GM23338 (cell line): ENCODE measurements around the gene ZNF587. TPM values are rescaled to one million over a fixed set of nuclear protein-coding genes. Genes with fewer than 3 reads are reported as not detected.
"Not testable (repeated sequence)": the region's sequence is repeated elsewhere in the genome, so short reads cannot be mapped to it uniquely, and the experiment has no call there.

Source experiments
- ATAC-seq: fragments of 200-7000 bp; cut with Tn5 transposase; 3 replicates; pipeline ENCODE4 v1.9.1; 2020
- DNase-seq: peaks from one replicate; pipeline ENCODE4 v3.0.0-alpha.2; 2015; ENCODE audit warnings: low spot score
- H2AFZ ChIP-seq: fragments of 200-600 bp; sonication (generic); 2 replicates; pipeline ENCODE4 v1.8.0; 2016; ENCODE audit warnings: antibody characterized with exemption, mild to moderate bottlenecking, moderate library complexity
- H3F3A ChIP-seq: fragments of 200-600 bp; sonication (generic); replicated peaks from 2 replicates; pipeline ENCODE4 v1.8.0; 2017; ENCODE audit warnings: antibody characterized with exemption, mixed run types, low read depth
- H3K27ac ChIP-seq: fragments of 200-600 bp; sonication (generic); 2 replicates; pipeline ENCODE4 v1.6.1; 2016; ENCODE audit warnings: low read depth
- H3K27me3 ChIP-seq: fragments of 200-600 bp; sonication (generic); 2 replicates; pipeline ENCODE4 v1.8.0; 2016; ENCODE audit warnings: mild to moderate bottlenecking, mixed run types, moderate library complexity; ENCODE audit not compliant: insufficient read depth
- H3K36me3 ChIP-seq: fragments of 200-600 bp; sonication (generic); 2 replicates; pipeline ENCODE4 v1.8.0; 2016; ENCODE audit warnings: mild to moderate bottlenecking; ENCODE audit not compliant: insufficient read depth
- H3K4me1 ChIP-seq: fragments of 200-600 bp; sonication (generic); 2 replicates; pipeline ENCODE4 v1.8.0; 2016; ENCODE audit warnings: mild to moderate bottlenecking, moderate library complexity; ENCODE audit not compliant: insufficient read depth
- H3K4me2 ChIP-seq: fragments of 200-600 bp; sonication (generic); 2 replicates; pipeline ENCODE4 v1.7.1; 2017; ENCODE audit warnings: mixed run types
- H3K4me3 ChIP-seq: fragments of 200-600 bp; sonication (generic); 2 replicates; pipeline ENCODE4 v1.6.1; 2016; ENCODE audit warnings: mixed run types
- H3K79me2 ChIP-seq: fragments of 200-600 bp; sonication (generic); replicated peaks from 2 replicates; pipeline ENCODE4 v1.8.0; 2017; ENCODE audit warnings: mild to moderate bottlenecking; ENCODE audit not compliant: insufficient read depth
- H3K9me2 ChIP-seq: fragments of 200-600 bp; sonication (generic); 2 replicates; pipeline ENCODE4 v1.8.0; 2017; ENCODE audit not compliant: insufficient read depth
- H4K20me1 ChIP-seq: fragments of 200-600 bp; sonication (generic); replicated peaks from 2 replicates; pipeline ENCODE4 v1.8.0; 2017; ENCODE audit warnings: mild to moderate bottlenecking; ENCODE audit not compliant: insufficient read depth
- H3K27ac Mint-ChIP-seq: 2 replicates; pipeline ENCODE4 v1.8.0; 2020; ENCODE audit warnings: inconsistent platforms, mild to moderate bottlenecking, moderate library complexity, mixed read lengths
- H3K27me3 Mint-ChIP-seq: 3 replicates; pipeline ENCODE4 v1.8.0; 2022; ENCODE audit warnings: low read depth, mild to moderate bottlenecking, moderate library complexity, mixed read lengths, inconsistent platforms; ENCODE audit not compliant: insufficient read depth, poor library complexity
- H3K36me3 Mint-ChIP-seq: 3 replicates; pipeline ENCODE4 v1.8.0; 2021; ENCODE audit warnings: low read depth, mild to moderate bottlenecking, inconsistent platforms, moderate library complexity, mixed read lengths
- H3K4me1 Mint-ChIP-seq: 3 replicates; pipeline ENCODE4 v1.8.0; 2020; ENCODE audit warnings: mild to moderate bottlenecking, inconsistent platforms, mixed read lengths
- H3K4me3 Mint-ChIP-seq: 3 replicates; pipeline ENCODE4 v1.8.0; 2021; ENCODE audit warnings: moderate library complexity, mild to moderate bottlenecking, inconsistent platforms, mixed read lengths
- H3K9me3 Mint-ChIP-seq: 3 replicates; pipeline ENCODE4 v1.8.0; 2020; ENCODE audit warnings: moderate library complexity, mild to moderate bottlenecking, inconsistent platforms, mixed read lengths
- CREB1 ChIP-seq: fragments of 250-450 bp; sonication (Bioruptor Pico); IDR thresholded peaks from 2 replicates; pipeline ENCODE4 v1.5.0; 2020; ENCODE audit warnings: low read depth, mild to moderate bottlenecking, moderate library complexity
- CTCF ChIP-seq, 2 experiments: fragments of 200-600 bp in 1 of 2; sonication (generic) in 1 of 2; conservative IDR thresholded peaks; 2 replicates each; pipeline versions ENCODE4 v1.5.1 to v1.6.1; 2016 to 2017; ENCODE audit warnings: antibody characterized with exemption in 2 of 2, low read depth in 2 of 2, mild to moderate bottlenecking in 2 of 2, moderate library complexity in 1 of 2
- ETS1 ChIP-seq: IDR thresholded peaks from 2 replicates; pipeline ENCODE4 v1.6.1; 2016; ENCODE audit warnings: antibody characterized with exemption
- JUNB ChIP-seq: IDR thresholded peaks from one replicate; pipeline ENCODE4 v1.6.1; 2016; ENCODE audit warnings: antibody characterized with exemption; ENCODE audit not compliant: unreplicated experiment
- NANOG ChIP-seq: IDR thresholded peaks from 2 replicates; pipeline ENCODE4 v1.6.1; 2016; ENCODE audit warnings: antibody characterized with exemption, borderline replicate concordance
- POLR2AphosphoS5 ChIP-seq: IDR thresholded peaks from 2 replicates; pipeline ENCODE4 v1.6.1; 2016; ENCODE audit warnings: antibody characterized with exemption, low read depth
- ZNF331 ChIP-seq: fragments of 250-450 bp; sonication (Bioruptor Pico); IDR thresholded peaks from 2 replicates; pipeline ENCODE4 v1.5.0; 2020; ENCODE audit warnings: low read depth, mild to moderate bottlenecking, moderate library complexity
- polyA plus RNA-seq: library from polyadenylated mRNA; unstranded; fragments of >200 nt; fragmentation: Nextera tagmentation; extraction: Ambion mirVana; gene quantifications from 2 replicates; pipeline ENCODE4 v1.2.1, GENCODE V29; 2016
- total RNA-seq: library from RNA; depleted of rRNA; stranded (reverse); fragments of >200 nt; shearing (Covaris generic); gene quantifications from 2 replicates; pipeline ENCODE4 v1.2.3, GENCODE V29; 2014

The ZNF587 gene
- total and polyA plus RNA-seq, 2 experiments from 2014 or later = 12.8 to 31.8 TPM

GRCh38 chr19:57812975-57813820, 36.5 kb upstream of the ZNF587 start:
- not testable (repeated sequence) for H3K4me1 ChIP-seq, ATAC-seq, H2AFZ ChIP-seq, H3K27me3 ChIP-seq, H3K27ac Mint-ChIP-seq, H3K9me2 ChIP-seq, H3K27ac ChIP-seq, H3F3A ChIP-seq, DNase-seq, H3K27me3 Mint-ChIP-seq, H3K9me3 Mint-ChIP-seq
- Histone ChIP-seq H3K4me2 (peak overlapping the region; percentile 97), H4K20me1 (peaks cover 15% of the 10 kb centered on the region), H3K4me3 (peak overlapping the region; percentile 84), H3K36me3 (peaks cover 23% of the 10 kb centered on the region), H3K79me2 (peaks cover 45% of the 10 kb centered on the region)
- peak overlapping the region; percentile 60 for H3K4me3 Mint-ChIP-seq
- peaks cover 26% of the 10 kb centered on the region for H3K4me1 Mint-ChIP-seq
- peaks cover 33% of the 10 kb centered on the region for H3K36me3 Mint-ChIP-seq

GRCh38 chr19:57813919-57814504, 35.6 kb upstream of the ZNF587 start:
- 0 out of 2 replicates have a peak, but pooled peaks cover 9% of the 10 kb centered on the region for H3K4me1 ChIP-seq
- Mint-ChIP-seq H3K9me3 (no peaks in the 10 kb centered on the region; the same call in 2 of the 3 replicates), H3K4me1 (peaks cover 31% of the 10 kb centered on the region), H3K27ac (peak overlapping the region; percentile 95), H3K27me3 (peaks cover 10% of the 10 kb centered on the region), H3K36me3 (peaks cover 29% of the 10 kb centered on the region), H3K4me3 (peak overlapping the region; percentile 94)
- peak overlapping the region; percentile 84 for H3K4me3 ChIP-seq
- H3K36me3 ChIP-seq = peaks cover 23% of the 10 kb centered on the region
- no peaks in the 10 kb centered on the region for H3K9me2 ChIP-seq
- DNase-seq = peak; percentile 34
- peaks cover 15% of the 10 kb centered on the region for H4K20me1 ChIP-seq
- peaks cover 45% of the 10 kb centered on the region for H3K79me2 ChIP-seq
- peak overlapping the region; percentile 30; the same call in 1 of the 2 replicates for H3K27ac ChIP-seq
- peak overlapping the region; percentile 97 for H3K4me2 ChIP-seq
- no peak for TF ChIP-seq ZNF331 (CRISPR knock-in tag)
- H2AFZ ChIP-seq = peak overlapping the region; percentile 4; the same call in 1 of the 2 replicates
- ATAC-seq = peak; percentile 10; the same call in 2 of the 3 replicates
- 0 out of 2 replicates have a peak, but pooled peaks cover 5% of the 10 kb centered on the region for H3F3A ChIP-seq
- H3K27me3 ChIP-seq = no peaks in the 10 kb centered on the region

GRCh38 chr19:57814505-57815246, 35.0 kb upstream of the ZNF587 start, which contains the start of gene ZNF552:
Gene ZNF552 (minus strand): TSS chr19:57814913. CDS start chr19:57814743, 170 bp downstream.
- Mint-ChIP-seq H3K36me3 (peaks cover 25% of the 10 kb centered on the region), H3K4me1 (peaks cover 31% of the 10 kb centered on the region)
- H2AFZ ChIP-seq = peak within 1 kb of the TSS; percentile 4; the same call in 1 of the 2 replicates

More at GRCh38 chr19:57814505-57815246, 35.0 kb upstream of the ZNF587 start, which contains the start of gene ZNF552:
- H3K9me3 Mint-ChIP-seq = no peaks in the 10 kb centered on the region; the same call in 2 of the 3 replicates
- Histone ChIP-seq H3K4me1 (0 out of 2 replicates have a peak, but pooled peaks cover 9% of the 10 kb centered on the region), H3K9me2 (no peaks in the 10 kb centered on the region), H3K4me3 (peak within 1 kb of the TSS; percentile 84), H3F3A (0 out of 2 replicates have a peak, but pooled peaks cover 2% of the 10 kb centered on the region), H3K27me3 (no peaks in the 10 kb centered on the region), H3K36me3 (peaks cover 18% of the 10 kb centered on the region), H3K27ac (peak within 1 kb of the TSS; percentile 30; the same call in 1 of the 2 replicates), H3K4me2 (peak within 1 kb of the TSS; percentile 97), H4K20me1 (peaks cover 15% of the 10 kb centered on the region), H3K79me2 (peaks cover 47% of the 10 kb centered on the region)
- TF ChIP-seq POLR2AphosphoS5 (peak; percentile 98), ZNF331 (CRISPR knock-in tag) (no peak), CTCF (conservative IDR thresholded peaks at IDR 0.05; ENCODE audit: low read depth in 2 of 2) (peak in 1 of 2 experiments; percentile 27; a peak in 1 of 4 replicates), JUNB (no peak), CREB1 (CRISPR knock-in tag) (peak; percentile 89), ETS1 (peak; percentile 88), NANOG (no peak)
- H3K27me3 Mint-ChIP-seq = peaks cover 13% of the 10 kb centered on the region
- DNase-seq = peak; percentile 99
- H3K27ac Mint-ChIP-seq = peak within 1 kb of the TSS; percentile 95
- H3K4me3 Mint-ChIP-seq = peak within 1 kb of the TSS; percentile 94
- peak; percentile 88 for ATAC-seq
